Kidney epithelial cell (primary cell): ENCODE results near the gene WASF3. TPM values are rescaled to one million over a fixed set of nuclear protein-coding genes. Genes with fewer than 3 reads are reported as not detected.

Experiments
- DNase-seq: peaks from one replicate; pipeline ENCODE4 v3.0.0-alpha.2; 2010; ENCODE audit warnings: low read depth
- H3K27me3 ChIP-seq: 2 replicates; pipeline ENCODE4 v1.6.0; 2011; ENCODE audit warnings: low read length; ENCODE audit not compliant: control insufficient read depth, insufficient read depth
- H3K36me3 ChIP-seq: 2 replicates; pipeline ENCODE4 v1.5.1; 2011; ENCODE audit warnings: low read length; ENCODE audit not compliant: control insufficient read depth, insufficient read depth
- H3K4me3 ChIP-seq: 2 replicates; pipeline ENCODE4 v1.5.1; 2011; ENCODE audit warnings: low read depth, mild to moderate bottlenecking, control low read depth, low read length
- CTCF ChIP-seq: IDR thresholded peaks from 2 replicates; pipeline ENCODE4 v1.5.1; 2011; ENCODE audit warnings: mild to moderate bottlenecking, moderate library complexity, low read length, control low read depth, inconsistent platforms; ENCODE audit not compliant: insufficient read depth, poor library complexity, severe bottlenecking
- total RNA-seq: library from RNA; depleted of rRNA; stranded (reverse); fragments of >200 nt; gene quantifications from 2 replicates; pipeline ENCODE4 v1.2.3, GENCODE V29; 2015

The WASF3 gene
- total RNA-seq, 1 donor from 2014 or later, result 11.5 TPM

GRCh38 chr13:26713341-26713740 lies 155.9 kb downstream of the WASF3 start:
- no peak for TF ChIP-seq CTCF
- H3K36me3 ChIP-seq, result no peaks in the 10 kb centered on the region
- H3K27me3 ChIP-seq, result no peaks in the 10 kb centered on the region
- no peak overlapping the region for H3K4me3 ChIP-seq
- DNase-seq, result no peak

- no peak overlapping the region for H3K4me3 ChIP-seq
- H3K36me3 ChIP-seq, result no peaks in the 10 kb centered on the region
- H3K27me3 ChIP-seq, result no peaks in the 10 kb centered on the region
- no peak for DNase-seq
- no peak for TF ChIP-seq CTCF
Measured at GRCh38 chr13:26716984-26717383, 159.5 kb downstream of the WASF3 start.

- no peak for DNase-seq
- H3K27me3 ChIP-seq, result no peaks in the 10 kb centered on the region
- H3K4me3 ChIP-seq, result no peak overlapping the region
- no peaks in the 10 kb centered on the region for H3K36me3 ChIP-seq
- no peak for TF ChIP-seq CTCF
Measured at GRCh38 chr13:26718146-26718545, 160.7 kb downstream of the WASF3 start.

- Histone ChIP-seq H3K4me3 (no peak overlapping the region), H3K27me3 (no peaks in the 10 kb centered on the region), H3K36me3 (no peaks in the 10 kb centered on the region)
- no peak for DNase-seq
- TF ChIP-seq CTCF, result no peak
Measured at GRCh38 chr13:26718872-26719271, 161.4 kb downstream of the WASF3 start.

GRCh38 chr13:26719356-26719945 lies 162.0 kb downstream of the WASF3 start:
- Histone ChIP-seq H3K27me3 (no peaks in the 10 kb centered on the region), H3K4me3 (no peak overlapping the region), H3K36me3 (no peaks in the 10 kb centered on the region)
- DNase-seq, result no peak
- no peak for TF ChIP-seq CTCF

- no peaks in the 10 kb centered on the region for H3K27me3 ChIP-seq
- TF ChIP-seq CTCF, result no peak
- no peak for DNase-seq
- no peaks in the 10 kb centered on the region for H3K36me3 ChIP-seq
- no peak overlapping the region for H3K4me3 ChIP-seq
Measured at GRCh38 chr13:26721251-26722121, 164.0 kb downstream of the WASF3 start.
